Neural progenitor cell (in vitro differentiated cells): ENCODE measurements around the gene TCF4.

Source experiments
- CTCF ChIP-seq: fragments of 200-600 bp; sonication (generic); IDR thresholded peaks from 2 replicates; pipeline ENCODE4 v1.5.1; 2017; ENCODE audit warnings: antibody characterized with exemption, mild to moderate bottlenecking
- EZH2phosphoT487 ChIP-seq: fragments of 200-600 bp; sonication (generic); IDR thresholded peaks from 2 replicates; pipeline ENCODE4 v1.6.1; 2017; ENCODE audit warnings: antibody characterized with exemption

- TF ChIP-seq EZH2phosphoT487, result no peak
- TF ChIP-seq CTCF, result no peak
Measured at GRCh38 chr18:55483266-55483871, 104.6 kb downstream of the TCF4 start.
